Activated T-cell treated with anti-CD3 and anti-CD28 coated beads for 1 hour (primary cell): ENCODE results near the gene PLIN1.

ENCODE experiments used
- DNase-seq: peaks from one replicate; pipeline ENCODE4 v3.0.0-alpha.2; 2020; ENCODE audit warnings: low read depth

The PLIN1 gene

GRCh38 chr15:89672221-89673164 is 6.7 kb downstream of the PLIN1 start:
- no peak for DNase-seq

- DNase-seq: no peak
These were observed 7.5 kb downstream of the PLIN1 start for GRCh38 chr15:89671687-89672086.

- no peak for DNase-seq
These were observed 8.1 kb downstream of the PLIN1 start for GRCh38 chr15:89670971-89671560.

GRCh38 chr15:89669941-89670340 is 9.2 kb downstream of the PLIN1 start:
- no peak for DNase-seq

- DNase-seq: no peak
These were observed 9.8 kb downstream of the PLIN1 start for GRCh38 chr15:89669309-89669865.

GRCh38 chr15:89668171-89668570 is 11.0 kb downstream of the PLIN1 start:
- no peak for DNase-seq

GRCh38 chr15:89667706-89667960 is 11.5 kb downstream of the PLIN1 start:
- DNase-seq: no peak

GRCh38 chr15:89666858-89667705 is 12.1 kb downstream of the PLIN1 start:
- DNase-seq: no peak

- no peak for DNase-seq
These were observed 12.8 kb downstream of the PLIN1 start for GRCh38 chr15:89666184-89666857.

- DNase-seq: no peak
These were observed 13.6 kb downstream of the PLIN1 start for GRCh38 chr15:89665449-89666181.

- no peak for DNase-seq
These were observed 14.5 kb downstream of the PLIN1 start for GRCh38 chr15:89664441-89665350.

GRCh38 chr15:89662893-89663626 is 16.1 kb downstream of the PLIN1 start:
- DNase-seq: no peak

GRCh38 chr15:89660556-89660955 is 18.6 kb downstream of the PLIN1 start:
- DNase-seq: no peak

- DNase-seq: no peak
These were observed 19.9 kb downstream of the PLIN1 start for GRCh38 chr15:89659295-89659694.

- DNase-seq: no peak
These were observed 21.4 kb downstream of the PLIN1 start for GRCh38 chr15:89657686-89658200.

- no peak for DNase-seq
These were observed 22.9 kb downstream of the PLIN1 start for GRCh38 chr15:89656116-89656815.

GRCh38 chr15:89654847-89655805 is 24.0 kb downstream of the PLIN1 start, which contains the start of gene KIF7:
Gene KIF7 (minus strand): TSS chr15:89655467. CDS start chr15:89652930, 2,537 bp downstream.
- DNase-seq: no peak
